ENCODE data around the gene TMEM98. TPM values are rescaled to one million over a fixed set of nuclear protein-coding genes. Genes with fewer than 3 reads are reported as not detected.

The TMEM98 gene
- total and polyA plus RNA-seq, 9 of the 15 experiments (the other 6 are each of a cell fraction or from before 2014, with no cell fraction given), result 33.5 to 164 (median 84.7) TPM

DNA sequence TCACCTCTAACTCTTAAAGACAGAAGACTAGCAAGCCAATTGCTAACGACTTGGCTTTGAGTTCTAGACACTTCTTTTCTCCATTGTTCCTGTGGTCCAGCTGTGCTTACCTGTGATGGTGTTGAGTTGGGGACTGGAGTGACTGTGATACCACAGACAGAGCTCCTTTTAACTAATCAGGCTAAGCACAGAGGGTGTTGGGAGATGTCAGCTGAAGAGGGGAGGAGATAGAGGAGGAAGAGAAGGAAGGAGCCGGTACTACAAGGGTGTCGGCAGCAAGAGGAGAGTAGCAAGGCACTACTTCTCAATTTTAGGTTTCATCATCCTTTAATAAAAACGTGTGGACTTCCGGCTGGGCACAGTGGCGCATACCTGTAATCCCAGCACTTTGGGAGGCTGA, 45.9 kb upstream of the TMEM98 start:
- ChIA-PET CTCF (ENCODE audit: low intra/inter-chr PET ratio) (no interaction called here), POLR2A (interaction anchor here (0.7 kb wide), 1 partner anchor 1927 kb away, joined by 3 read pairs; no protein-coding TSS in a partner anchor)
- H4K20me1 ChIP-seq (replicated peaks; ENCODE audit: control insufficient read depth, insufficient read depth, low read length), result no peaks in the 10 kb centered on the region
- no peaks in the 10 kb centered on the region for H3K79me2 ChIP-seq (ENCODE audit: control insufficient read depth, insufficient read depth, low read length)
- FAIRE-seq (peak; percentile 72), DNase-seq (ENCODE audit: extremely low read depth in 1 of 4, low spot score in 3 of 4) (peak in 1 of 4 experiments; percentile 57), ATAC-seq (peak; percentile 56)
- intact Hi-C loops (cut with micrococcal nuclease) (no loop called here), in situ Hi-C loops (cut with MboI) (no loop called here)
- H3K4me1 ChIP-seq (replicated peaks in 1 of 2; ENCODE audit: control insufficient read depth in 2 of 2, insufficient read depth in 2 of 2, low read length in 2 of 2), result peaks cover 10 to 20% of the 10 kb centered on the region in 2 experiments; a peak in 4 of 5 replicates
- H3K9me1 ChIP-seq (ENCODE audit: control insufficient read depth, insufficient read depth, low read length), result no peaks in the 10 kb centered on the region
- peak overlapping the region; percentile 63 for H3K4me2 ChIP-seq (ENCODE audit: insufficient read depth, low read length)
- H3K27me3 ChIP-seq (ENCODE audit: control insufficient read depth in 2 of 2, insufficient read depth in 2 of 2, low read length in 2 of 2), result no peaks in the 10 kb centered on the region
- no TSS peak for BruUV-seq (replicated peaks)
- H3K36me3 ChIP-seq (ENCODE audit: control insufficient read depth, insufficient read depth, low read length), result no peaks in the 10 kb centered on the region
- peak overlapping the region; percentile 82 for H2AFZ ChIP-seq (ENCODE audit: low read depth, low read length)
- 33% methylated on average over 6 of the region's 6 CpGs for WGBS (ENCODE audit: insufficient coverage, low coverage, missing lambda C conversion rate)
- no peak overlapping the region for H3K9ac ChIP-seq (ENCODE audit: insufficient read depth in 1 of 2, low read depth in 2 of 2, low read length in 2 of 2)
- no peaks in the 10 kb centered on the region for H3K9me3 ChIP-seq (replicated peaks; ENCODE audit: control insufficient read depth, insufficient read depth, low read depth, low read length)
- no peak overlapping the region for H3K4me3 ChIP-seq
- H3K27ac ChIP-seq (ENCODE audit: extremely low read depth, low read depth, low read length), result peak overlapping the region; percentile 16; the same call in 1 of the 3 replicates
- no peak for TF ChIP-seq TAF1 (IDR thresholded peaks at IDR 0.05; ENCODE audit: control insufficient read depth, extremely low read depth, insufficient read depth, low read length, severe bottlenecking)
- TF ChIP-seq TAL1 (IDR thresholded peaks at IDR 0.05), result peak; percentile 6; the same call in 1 of the 2 replicates
- no peak for TF ChIP-seq SLC30A9 (CRISPR knock-in tag; IDR thresholded peaks at IDR 0.05)
- 0 out of 2 replicates have a peak, but pooled peaks have one; percentile 14 for TF ChIP-seq TCF3 (CRISPR knock-in tag; IDR thresholded peaks at IDR 0.05)
- no peak for TF ChIP-seq TCF7L2 (IDR thresholded peaks at IDR 0.05; ENCODE audit: low read depth, low read length)
- TF ChIP-seq ESRRB (CRISPR knock-in tag; IDR thresholded peaks at IDR 0.05; ENCODE audit: borderline replicate concordance), result no peak
- TF ChIP-seq CSDE1 (IDR thresholded peaks at IDR 0.05), result no peak
- TF ChIP-seq PPARD (CRISPR knock-in tag; IDR thresholded peaks at IDR 0.05), result no peak
- TF ChIP-seq NFE2L1 (tag; IDR thresholded peaks at IDR 0.05; ENCODE audit: borderline replicate concordance, low read depth), result no peak
- TF ChIP-seq CBFA2T3 (IDR thresholded peaks at IDR 0.05), result peak; percentile 59
- TF ChIP-seq ZNF592 (IDR thresholded peaks at IDR 0.05), result no peak
- no peak for TF ChIP-seq E2F5 (CRISPR knock-in tag; IDR thresholded peaks at IDR 0.05)
- TF ChIP-seq BCLAF1 (IDR thresholded peaks at IDR 0.05; ENCODE audit: borderline replicate concordance in 1 of 2, control insufficient read depth in 1 of 2, low read depth in 2 of 2, low read length in 1 of 2), result no peak
- no peak for TF ChIP-seq ZZZ3 (IDR thresholded peaks at IDR 0.05)

Measured in K562 (cell line).